Bronchial epithelial cell (primary cell): ENCODE results near the gene SUCLG2. TPM values are rescaled to one million over a fixed set of nuclear protein-coding genes. Genes with fewer than 3 reads are reported as not detected.
"Not testable (repeated sequence)": the region's sequence is repeated elsewhere in the genome, so short reads cannot be mapped to it uniquely, and the experiment has no call there.

Source experiments
- DNase-seq: peaks from one replicate; pipeline ENCODE4 v3.0.0-alpha.2; 2010; ENCODE audit warnings: low read depth
- FAIRE-seq: peaks from 2 replicates; lab custom pipeline; 2011; peaks lifted over from hg19 to GRCh38; lab: Jason Lieb, UNC
- H3K27me3 ChIP-seq: 2 replicates; pipeline ENCODE4 v1.5.1; 2011; ENCODE audit warnings: low read length; ENCODE audit not compliant: control insufficient read depth, insufficient read depth
- H3K36me3 ChIP-seq: 2 replicates; pipeline ENCODE4 v1.5.1; 2011; ENCODE audit warnings: low read length; ENCODE audit not compliant: control insufficient read depth, insufficient read depth
- H3K4me3 ChIP-seq: 2 replicates; pipeline ENCODE4 v1.5.1; 2011; ENCODE audit warnings: mild to moderate bottlenecking, low read depth, low read length, control low read depth
- total RNA-seq: library from RNA; depleted of rRNA; stranded (reverse); fragments of >200 nt; gene quantifications from 2 replicates; pipeline ENCODE4 v1.2.1, GENCODE V29; 2014
- TF ChIP-seq, protein P1 (sequence below): IDR thresholded peaks from 2 replicates; pipeline ENCODE4 v1.5.1; 2011; ENCODE audit warnings: mild to moderate bottlenecking, moderate library complexity, low read length, control low read depth, inconsistent platforms; ENCODE audit not compliant: insufficient read depth, severe bottlenecking

Gene SUCLG2
- total RNA-seq, 1 donor from 2014 or later = 42.1 TPM

GRCh38 chr3:67587301-67587700 is 67.1 kb downstream of the SUCLG2 start:
- DNase-seq (no peak), FAIRE-seq (no peak)
- Histone ChIP-seq H3K36me3 (no peaks in the 10 kb centered on the region), H3K27me3 (no peaks in the 10 kb centered on the region), H3K4me3 (no peak overlapping the region)
- TF ChIP-seq, protein P1, sequence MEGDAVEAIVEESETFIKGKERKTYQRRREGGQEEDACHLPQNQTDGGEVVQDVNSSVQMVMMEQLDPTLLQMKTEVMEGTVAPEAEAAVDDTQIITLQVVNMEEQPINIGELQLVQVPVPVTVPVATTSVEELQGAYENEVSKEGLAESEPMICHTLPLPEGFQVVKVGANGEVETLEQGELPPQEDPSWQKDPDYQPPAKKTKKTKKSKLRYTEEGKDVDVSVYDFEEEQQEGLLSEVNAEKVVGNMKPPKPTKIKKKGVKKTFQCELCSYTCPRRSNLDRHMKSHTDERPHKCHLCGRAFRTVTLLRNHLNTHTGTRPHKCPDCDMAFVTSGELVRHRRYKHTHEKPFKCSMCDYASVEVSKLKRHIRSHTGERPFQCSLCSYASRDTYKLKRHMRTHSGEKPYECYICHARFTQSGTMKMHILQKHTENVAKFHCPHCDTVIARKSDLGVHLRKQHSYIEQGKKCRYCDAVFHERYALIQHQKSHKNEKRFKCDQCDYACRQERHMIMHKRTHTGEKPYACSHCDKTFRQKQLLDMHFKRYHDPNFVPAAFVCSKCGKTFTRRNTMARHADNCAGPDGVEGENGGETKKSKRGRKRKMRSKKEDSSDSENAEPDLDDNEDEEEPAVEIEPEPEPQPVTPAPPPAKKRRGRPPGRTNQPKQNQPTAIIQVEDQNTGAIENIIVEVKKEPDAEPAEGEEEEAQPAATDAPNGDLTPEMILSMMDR = no peak

DNA sequence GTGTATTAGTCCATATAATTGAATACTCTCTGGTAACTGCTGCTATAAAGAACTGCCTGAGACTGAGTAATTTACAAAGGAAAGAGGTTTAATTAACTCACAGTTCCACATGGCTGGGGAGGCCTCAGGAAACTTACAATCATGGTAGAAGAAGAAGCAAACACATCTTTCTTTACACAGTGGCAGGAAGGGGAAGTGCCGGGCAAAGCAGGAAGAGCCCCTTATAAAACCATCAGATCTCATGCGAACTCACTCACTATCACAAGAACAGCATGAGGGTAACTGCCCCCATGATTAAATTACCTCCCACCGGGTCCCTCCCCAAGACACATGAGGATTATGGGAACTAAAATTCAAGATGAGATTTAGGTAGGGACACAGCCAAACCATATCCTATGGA is 69.8 kb downstream of the SUCLG2 start:
- FAIRE-seq, H3K4me3 ChIP-seq, H3K36me3 ChIP-seq, DNase-seq, H3K27me3 ChIP-seq: not testable (repeated sequence)

DNA sequence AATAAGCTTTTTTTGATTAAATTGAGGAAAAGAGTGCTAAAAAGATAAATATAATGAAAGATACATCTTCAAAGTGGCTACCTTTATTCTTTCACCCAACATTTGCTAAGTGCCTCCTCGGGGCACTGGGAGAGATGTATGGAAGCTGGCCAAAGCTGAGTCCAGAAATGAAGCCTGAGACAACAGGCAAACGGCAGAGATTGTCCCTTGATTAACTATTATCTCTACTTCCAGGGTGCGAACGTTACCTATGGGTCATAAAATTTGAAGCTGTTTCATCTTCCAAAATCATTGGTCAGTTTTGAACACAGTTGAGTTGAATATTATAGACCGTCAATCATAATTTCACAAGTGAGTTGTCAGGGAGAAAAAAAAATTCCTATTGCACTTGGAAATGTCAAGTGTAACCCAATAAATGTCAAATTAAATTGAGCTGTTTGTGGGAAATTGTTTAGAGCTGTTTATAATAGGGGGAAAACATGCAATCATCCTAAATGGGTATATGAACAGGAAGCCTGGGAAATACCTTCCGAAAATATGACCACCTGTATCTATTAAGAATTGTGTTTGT is 73.9 kb downstream of the SUCLG2 start:
- no peaks in the 10 kb centered on the region for H3K36me3 ChIP-seq
- DNase-seq (no peak), FAIRE-seq (no peak)
- H3K27me3 ChIP-seq = no peaks in the 10 kb centered on the region
- no peak overlapping the region for H3K4me3 ChIP-seq
- TF ChIP-seq, protein P1 = no peak

GRCh38 chr3:67578416-67578815 is 76.0 kb downstream of the SUCLG2 start:
- no peak for FAIRE-seq

GRCh38 chr3:67576441-67576840 is 78.0 kb downstream of the SUCLG2 start:
- Histone ChIP-seq H3K4me3 (no peak overlapping the region), H3K27me3 (no peaks in the 10 kb centered on the region), H3K36me3 (no peaks in the 10 kb centered on the region)
- no peak for FAIRE-seq
- no peak for DNase-seq
- TF ChIP-seq, protein P1 = no peak

More at GRCh38 chr3:67578416-67578815, 76.0 kb downstream of the SUCLG2 start:
- DNase-seq = no peak
- H3K4me3 ChIP-seq = no peak overlapping the region
- H3K27me3 ChIP-seq = no peaks in the 10 kb centered on the region
- TF ChIP-seq, protein P1 = no peak
- no peaks in the 10 kb centered on the region for H3K36me3 ChIP-seq

DNA sequence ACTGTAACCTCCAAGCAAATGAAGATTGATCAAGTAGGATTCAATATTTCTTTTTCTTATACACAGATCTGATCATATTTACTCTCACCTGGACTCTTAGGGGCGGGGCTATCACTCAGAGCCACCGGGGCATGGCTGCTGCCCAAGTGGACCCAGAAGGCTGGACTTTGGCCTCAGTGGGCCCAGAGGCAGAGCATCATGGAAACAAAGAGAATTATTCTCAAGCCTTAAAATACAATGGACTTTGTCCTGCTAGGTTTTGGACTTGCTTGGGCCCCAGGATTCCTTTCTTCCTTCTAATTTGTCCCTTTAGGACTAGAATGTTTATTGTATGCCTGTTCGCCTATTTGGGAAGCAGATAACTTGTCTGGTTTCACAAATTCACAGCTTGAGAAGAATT is 85.1 kb downstream of the SUCLG2 start:
- FAIRE-seq = no peak
- TF ChIP-seq, protein P1 = no peak
- Histone ChIP-seq H3K4me3 (no peak overlapping the region), H3K36me3 (no peaks in the 10 kb centered on the region), H3K27me3 (no peaks in the 10 kb centered on the region)
- DNase-seq = no peak
